Smooth muscle cell of the brain vasculature (primary cell): ENCODE data around the gene KRT33A.

Experiments used
- DNase-seq: peaks from one replicate; pipeline ENCODE4 v3.0.0-alpha.2; 2012; ENCODE audit warnings: low read depth, low spot score

The KRT33A gene

GRCh38 chr17:41302981-41303380, 47.6 kb downstream of the KRT33A start:
- no peak for DNase-seq

GRCh38 chr17:41301916-41302901, 48.4 kb downstream of the KRT33A start, which contains the start of gene KRTAP29-1:
TSS of gene KRTAP29-1 (minus strand) at chr17:41302851. CDS start at chr17:41302851, 0 bp downstream.
- no peak for DNase-seq

GRCh38 chr17:41301204-41301790, 49.3 kb downstream of the KRT33A start:
- no peak for DNase-seq

GRCh38 chr17:41298458-41299135, 52.0 kb downstream of the KRT33A start:
- DNase-seq, result no peak

- no peak for DNase-seq
These were observed 53.8 kb downstream of the KRT33A start for GRCh38 chr17:41296846-41297245.
